Uterus (tissue), 4 donors: ENCODE results near the gene PLD2. TPM values are rescaled to one million over a fixed set of nuclear protein-coding genes. Genes with fewer than 3 reads are reported as not detected.
"Not testable (repeated sequence)": the region's sequence is repeated elsewhere in the genome, so short reads cannot be mapped to it uniquely, and the experiment has no call there.

Source experiments
- DNase-seq, 2 donors: peaks; one replicate each; pipeline ENCODE4 v3.0.0-alpha.2; 2019 to 2020
- H3K27ac ChIP-seq, 2 donors: fragments of 200-600 bp; sonication (generic); 1 replicate in 1 of 2; 2 replicates in 1 of 2; pipeline ENCODE4 v1.5.1; 2016 to 2018
- H3K27me3 ChIP-seq, 2 donors: fragments of 200-600 bp; sonication (generic); one replicate each; pipeline ENCODE4 v1.5.1; 2018 to 2019; ENCODE audit warnings: control low read depth in 1 of 2
- H3K36me3 ChIP-seq, 2 donors: fragments of 200-600 bp; sonication (generic); one replicate each; pipeline ENCODE4 v1.5.1; 2019; ENCODE audit warnings: control low read depth in 1 of 2
- H3K4me1 ChIP-seq, 2 donors: fragments of 200-600 bp; sonication (generic); one replicate each; pipeline ENCODE4 v1.5.1; 2018 to 2019; ENCODE audit warnings: control low read depth in 1 of 2
- H3K4me3 ChIP-seq, 2 donors: fragments of 200-600 bp; sonication (generic); 1 replicate in 1 of 2; 2 replicates in 1 of 2; pipeline ENCODE4 v1.5.1; 2018 to 2019; ENCODE audit warnings: mild to moderate bottlenecking in 1 of 2
- H3K9me3 ChIP-seq, 2 donors: fragments of 200-600 bp; sonication (generic); one replicate each; pipeline ENCODE4 v1.5.1; 2019; ENCODE audit warnings: control low read depth in 1 of 2
- POLR2A ChIP-seq, 2 donors: fragments of 450-650 bp; IDR thresholded peaks; one replicate each; pipeline ENCODE4 v1.6.1; 2016; ENCODE audit warnings: antibody characterized with exemption in 2 of 2, mild to moderate bottlenecking in 1 of 2, moderate library complexity in 1 of 2
- intact Hi-C: fragments of 100-400 bp; cut with DNase I; formaldehyde crosslinking; loops from one replicate; pipeline ENCODE4 v1.15.1; 2023; ENCODE audit warnings: low total_unique reads
- total RNA-seq, 4 donors: library from RNA; depleted of rRNA in 3 of 4; stranded (reverse); fragments of >200 nt in 3 of 4; gene quantifications; one replicate each; pipeline versions ENCODE4 v1.1.0 to v1.2.4, GENCODE V29; 2014 to 2023
- TF ChIP-seq, protein P1 (sequence below), 4 experiments: fragments of 200-600 bp in 2 of 4; fragments of 450-650 bp in 2 of 4; sonication (generic) in 2 of 4; IDR thresholded peaks; one replicate each; pipeline ENCODE4 v1.5.1; 2016 to 2019; ENCODE audit warnings: antibody characterized with exemption in 4 of 4, mild to moderate bottlenecking in 2 of 4, moderate library complexity in 1 of 4
- donor health status: DM: yes; HTN: yes; CAD: no.

The PLD2 gene
- total RNA-seq, 4 donors from 2014 or later = 10.0 to 54.3 (median 25.1) TPM

DNA sequence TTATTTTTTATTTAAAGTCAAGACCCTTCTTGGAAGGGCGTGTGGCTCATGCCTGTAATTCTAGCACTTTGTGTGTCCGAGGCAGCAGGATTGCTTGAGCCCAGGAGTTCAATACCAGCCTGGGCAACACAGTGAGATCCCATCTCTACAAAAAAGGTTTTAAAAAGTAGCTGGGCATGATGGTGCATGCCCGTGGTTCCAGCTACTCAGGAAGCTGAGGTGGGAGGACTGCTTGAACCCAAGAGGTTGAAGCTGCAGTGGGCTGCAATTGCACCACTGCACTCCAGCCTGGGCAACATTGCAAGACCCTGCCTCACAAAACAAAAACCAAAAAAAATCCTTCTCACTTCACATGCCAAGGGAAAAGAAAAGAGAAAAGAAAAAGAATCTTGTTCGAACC is 55.8 kb downstream of the PLD2 start:
- no peaks in the 10 kb centered on the region for H3K36me3 ChIP-seq
- no peak overlapping the region for H3K4me3 ChIP-seq
- no peaks in the 10 kb centered on the region for H3K27me3 ChIP-seq
- no peaks in the 10 kb centered on the region for H3K9me3 ChIP-seq
- intact Hi-C loops = no loop called here
- no peak for TF ChIP-seq POLR2A (IDR thresholded peaks at IDR 0.05)
- TF ChIP-seq, protein P1, sequence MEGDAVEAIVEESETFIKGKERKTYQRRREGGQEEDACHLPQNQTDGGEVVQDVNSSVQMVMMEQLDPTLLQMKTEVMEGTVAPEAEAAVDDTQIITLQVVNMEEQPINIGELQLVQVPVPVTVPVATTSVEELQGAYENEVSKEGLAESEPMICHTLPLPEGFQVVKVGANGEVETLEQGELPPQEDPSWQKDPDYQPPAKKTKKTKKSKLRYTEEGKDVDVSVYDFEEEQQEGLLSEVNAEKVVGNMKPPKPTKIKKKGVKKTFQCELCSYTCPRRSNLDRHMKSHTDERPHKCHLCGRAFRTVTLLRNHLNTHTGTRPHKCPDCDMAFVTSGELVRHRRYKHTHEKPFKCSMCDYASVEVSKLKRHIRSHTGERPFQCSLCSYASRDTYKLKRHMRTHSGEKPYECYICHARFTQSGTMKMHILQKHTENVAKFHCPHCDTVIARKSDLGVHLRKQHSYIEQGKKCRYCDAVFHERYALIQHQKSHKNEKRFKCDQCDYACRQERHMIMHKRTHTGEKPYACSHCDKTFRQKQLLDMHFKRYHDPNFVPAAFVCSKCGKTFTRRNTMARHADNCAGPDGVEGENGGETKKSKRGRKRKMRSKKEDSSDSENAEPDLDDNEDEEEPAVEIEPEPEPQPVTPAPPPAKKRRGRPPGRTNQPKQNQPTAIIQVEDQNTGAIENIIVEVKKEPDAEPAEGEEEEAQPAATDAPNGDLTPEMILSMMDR (IDR thresholded peaks at IDR 0.05) = no peak
- no peak for DNase-seq
- no peaks in the 10 kb centered on the region for H3K4me1 ChIP-seq
- H3K27ac ChIP-seq = no peak overlapping the region

DNA sequence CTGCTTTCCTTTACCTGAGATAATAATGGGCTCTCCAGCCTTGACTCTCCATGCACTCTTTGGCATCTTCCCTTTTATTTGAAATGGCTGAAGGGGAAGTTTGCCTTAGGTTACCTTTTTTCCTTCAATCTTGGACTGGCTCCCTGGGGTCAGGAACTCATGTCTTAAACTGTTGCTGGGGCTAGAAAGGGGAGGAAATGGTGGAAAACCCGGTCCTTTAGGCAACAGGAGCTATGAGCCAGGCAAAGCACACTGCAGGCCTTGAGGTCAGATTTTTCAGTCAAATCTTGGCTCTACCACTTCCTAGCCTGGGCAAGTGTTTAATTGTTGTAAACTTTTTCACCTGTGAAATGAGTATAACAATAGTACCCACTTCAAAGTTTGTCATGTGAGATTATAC is 56.4 kb downstream of the PLD2 start:
- H3K4me1 ChIP-seq = no peaks in the 10 kb centered on the region
- H3K36me3 ChIP-seq = no peaks in the 10 kb centered on the region
- H3K4me3 ChIP-seq = no peak overlapping the region
- H3K9me3 ChIP-seq = no peaks in the 10 kb centered on the region
- no peaks in the 10 kb centered on the region for H3K27me3 ChIP-seq
- intact Hi-C loops = no loop called here
- no peak for DNase-seq
- H3K27ac ChIP-seq = no peak overlapping the region
- TF ChIP-seq, protein P1 (IDR thresholded peaks at IDR 0.05) = no peak
- no peak for TF ChIP-seq POLR2A (IDR thresholded peaks at IDR 0.05)

DNA sequence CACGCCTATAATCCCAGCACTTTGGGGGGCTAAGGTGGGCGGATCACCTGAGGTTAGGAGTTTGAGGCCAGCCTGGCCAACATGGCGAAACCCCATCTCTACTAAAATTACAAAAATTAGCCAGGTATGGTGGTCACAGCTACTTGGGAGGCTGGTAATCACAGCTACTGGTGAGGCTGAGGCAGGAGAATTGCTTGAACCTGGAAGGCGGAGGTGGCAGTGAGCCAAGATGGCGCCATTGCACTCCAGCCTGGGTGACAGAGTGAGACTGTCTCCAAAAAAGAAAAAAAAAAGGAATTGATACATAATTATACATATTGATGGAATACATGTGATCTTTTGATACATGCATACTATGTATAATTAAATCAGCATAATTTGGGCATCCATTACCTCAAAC is 60.6 kb downstream of the PLD2 start:
- H3K4me3 ChIP-seq, H3K27ac ChIP-seq, H3K4me1 ChIP-seq, H3K9me3 ChIP-seq, H3K27me3 ChIP-seq, intact Hi-C loops, H3K36me3 ChIP-seq, DNase-seq: not testable (repeated sequence)

DNA sequence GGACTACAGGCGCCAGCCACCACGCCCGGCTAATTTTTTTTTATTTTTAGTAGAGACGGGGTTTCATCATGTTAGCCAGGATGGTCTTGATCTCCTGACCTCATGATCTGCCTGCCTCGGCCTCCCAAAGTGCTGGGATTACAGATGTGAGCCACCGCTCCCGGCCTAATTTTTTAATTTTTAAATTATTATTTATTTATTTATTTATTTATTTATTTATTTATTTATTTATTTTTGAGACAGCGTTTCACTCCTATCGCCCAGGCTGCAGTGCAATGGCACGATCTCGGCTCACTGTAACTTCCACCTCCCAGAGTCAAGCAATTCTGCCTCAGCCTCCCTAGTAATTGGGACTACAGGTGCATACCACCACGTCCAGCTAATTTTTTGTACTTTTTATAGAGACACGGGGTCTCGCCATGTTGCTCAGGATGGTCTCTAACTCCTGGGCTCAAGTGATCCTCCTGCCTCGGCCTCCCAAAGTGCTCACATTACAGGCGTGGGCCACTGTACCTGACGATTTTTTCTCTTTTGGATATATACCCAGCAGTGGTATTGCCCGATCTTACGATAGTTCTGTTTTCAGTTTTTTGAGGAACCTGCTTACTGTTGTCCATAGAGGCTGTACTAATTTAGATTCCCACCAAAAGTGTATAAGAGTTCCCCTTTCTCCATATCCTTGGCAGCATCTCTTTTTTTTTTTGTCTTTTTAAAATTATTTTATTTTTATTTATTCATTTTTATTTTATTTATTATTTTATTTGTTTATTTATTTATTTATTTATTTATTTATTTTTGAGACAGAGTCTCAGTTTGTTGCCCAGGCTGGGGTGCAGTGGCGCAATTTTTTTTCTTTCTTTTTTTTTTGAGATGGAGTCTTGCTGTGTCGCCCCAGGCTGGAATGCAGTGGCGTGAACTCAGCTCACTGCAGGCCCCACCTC is 62.4 kb downstream of the PLD2 start:
- DNase-seq, H3K4me3 ChIP-seq, intact Hi-C loops, H3K4me1 ChIP-seq, H3K27ac ChIP-seq, H3K36me3 ChIP-seq, H3K27me3 ChIP-seq, H3K9me3 ChIP-seq: not testable (repeated sequence)

DNA sequence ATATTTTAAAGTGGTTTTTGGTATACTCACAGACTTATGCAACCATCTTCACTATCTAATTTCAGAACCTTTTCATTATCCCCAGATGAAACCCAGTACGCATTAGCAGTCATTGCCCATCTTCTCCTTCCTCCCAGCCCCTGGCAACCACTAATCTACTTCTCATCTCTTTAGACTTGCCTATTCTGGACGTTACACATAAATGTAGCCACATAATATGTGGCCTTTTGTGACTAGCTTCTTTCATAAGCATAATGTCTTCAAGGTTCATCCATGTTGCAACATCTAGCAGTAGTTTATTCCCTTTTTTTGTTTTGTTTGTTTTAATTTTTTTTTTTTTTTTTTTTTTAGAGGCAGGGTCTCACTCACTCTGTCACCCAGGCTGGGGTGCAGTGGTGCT is 63.9 kb downstream of the PLD2 start:
- no peak for DNase-seq
- no peak for TF ChIP-seq POLR2A (IDR thresholded peaks at IDR 0.05)
- TF ChIP-seq, protein P1 (IDR thresholded peaks at IDR 0.05) = no peak
- Histone ChIP-seq H3K4me3 (no peak overlapping the region), H3K9me3 (no peaks in the 10 kb centered on the region), H3K4me1 (no peaks in the 10 kb centered on the region), H3K27me3 (no peaks in the 10 kb centered on the region), H3K36me3 (no peaks in the 10 kb centered on the region), H3K27ac (no peak overlapping the region)
- intact Hi-C loops = no loop called here

DNA sequence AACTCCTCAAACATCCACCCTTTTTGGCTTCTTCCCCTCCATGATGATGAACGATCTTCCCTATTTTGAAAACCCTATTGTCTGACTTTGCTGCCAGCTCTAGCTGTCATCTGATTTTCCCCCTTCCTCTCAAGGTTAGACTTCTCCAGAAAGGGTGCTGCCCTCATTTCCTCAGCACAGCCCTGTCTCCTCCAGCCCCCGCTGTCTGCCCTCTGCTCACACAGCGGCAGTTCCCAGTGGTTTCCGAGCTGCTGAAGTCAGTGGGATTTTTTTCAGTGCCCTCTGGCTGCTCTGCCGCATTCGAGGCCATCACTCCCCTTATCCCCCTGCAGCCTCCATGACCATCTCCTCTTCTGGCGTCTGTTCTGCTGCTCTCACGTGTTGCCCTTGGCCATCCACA is 65.8 kb downstream of the PLD2 start:
- TF ChIP-seq POLR2A (IDR thresholded peaks at IDR 0.05) = no peak
- TF ChIP-seq, protein P1 (IDR thresholded peaks at IDR 0.05) = no peak
- intact Hi-C loops = no loop called here
- no peaks in the 10 kb centered on the region for H3K27me3 ChIP-seq
- no peaks in the 10 kb centered on the region for H3K36me3 ChIP-seq
- DNase-seq = no peak
- no peaks in the 10 kb centered on the region for H3K9me3 ChIP-seq
- no peak overlapping the region for H3K27ac ChIP-seq
- H3K4me3 ChIP-seq = no peak overlapping the region
- H3K4me1 ChIP-seq = no peaks in the 10 kb centered on the region

Other genes with a start within 250 kb of the PLD2 start
- 1 to 10 TPM in 1 of 4 donors, under 1 TPM in 2, not detected in 1; 0.21 to 4.4 (median 0.29) TPM for gene GGT6, start 246.6 kb upstream of the PLD2 start, total RNA-seq
- gene SMTNL2, start 222.6 kb upstream of the PLD2 start, total RNA-seq = 10 to 100 TPM in 1 of 4 donors, 1 to 10 TPM in 2, not detected in 1; 5.7 to 12.0 (median 6.8) TPM
- gene ALOX15, start 165.5 kb upstream of the PLD2 start, total RNA-seq = 1 to 10 TPM in 1 of 4 donors, under 1 TPM in 1, not detected in 2; 0.24 to 2.9 TPM
- 10 to 100 TPM in 3 of 4 donors, 1 to 10 TPM in 1; 7.4 to 56.8 (median 35.8) TPM for gene PELP1, start 103.0 kb upstream of the PLD2 start, total RNA-seq
- 10 to 100 TPM; 11.6 to 48.5 (median 40.8) TPM for gene ARRB2, start 96.5 kb upstream of the PLD2 start, total RNA-seq
- gene MED11, start 75.7 kb upstream of the PLD2 start, total RNA-seq = 100 to 1,000 TPM in 1 of 4 donors, 10 to 100 TPM in 2, 1 to 10 TPM in 1; 2.9 to 209 (median 14.0) TPM
- under 1 TPM in 2 of 4 donors, not detected in 2; 0.58 to 0.69 TPM for gene ZMYND15, start 67.3 kb upstream of the PLD2 start, total RNA-seq
- gene CXCL16, start 67.2 kb upstream of the PLD2 start, total RNA-seq = 1 to 10 TPM; 1.0 to 9.1 (median 7.1) TPM
- not detected for gene TM4SF5, start 35.3 kb upstream of the PLD2 start, total RNA-seq
- 1 to 10 TPM in 2 of 4 donors, not detected in 2; 1.3 to 2.2 TPM for gene VMO1, start 20.8 kb upstream of the PLD2 start, total RNA-seq
- gene GLTPD2, start 18.2 kb upstream of the PLD2 start, total RNA-seq = not detected
- 10 to 100 TPM; 64.9 to 99.7 (median 87.3) TPM for gene PSMB6, start 11.0 kb upstream of the PLD2 start, total RNA-seq
- gene MINK1, start 26.2 kb downstream of the PLD2 start, total RNA-seq = 10 to 100 TPM; 17.9 to 99.2 (median 27.9) TPM
- gene C17orf107, start 92.4 kb downstream of the PLD2 start, total RNA-seq = 1 to 10 TPM in 3 of 4 donors, not detected in 1; 2.9 to 6.6 (median 3.5) TPM
- gene CHRNE, start 95.9 kb downstream of the PLD2 start, total RNA-seq = under 1 TPM in 2 of 4 donors, not detected in 2; 0.79 to 0.83 TPM
- gene GP1BA, start 125.1 kb downstream of the PLD2 start, total RNA-seq = not detected
- 10 to 100 TPM in 3 of 4 donors, 1 to 10 TPM in 1; 9.5 to 58.2 (median 42.9) TPM for gene SLC25A11, start 132.9 kb downstream of the PLD2 start, total RNA-seq
- gene RNF167, start 133.1 kb downstream of the PLD2 start, total RNA-seq = 100 to 1,000 TPM in 1 of 4 donors, 10 to 100 TPM in 3; 14.8 to 100 (median 53.1) TPM
- 100 to 1,000 TPM; 170 to 396 (median 304) TPM for gene PFN1, start 141.4 kb downstream of the PLD2 start, total RNA-seq
- 1 to 10 TPM in 3 of 4 donors, not detected in 1; 2.8 to 3.7 (median 3.6) TPM for gene ENO3, start 144.0 kb downstream of the PLD2 start, total RNA-seq
- gene SPAG7, start 160.7 kb downstream of the PLD2 start, total RNA-seq = 10 to 100 TPM; 18.4 to 58.3 (median 34.0) TPM
- gene CAMTA2, start 180.5 kb downstream of the PLD2 start, total RNA-seq = 10 to 100 TPM in 3 of 4 donors, 1 to 10 TPM in 1; 7.3 to 80.8 (median 12.7) TPM
- gene INCA1, start 190.4 kb downstream of the PLD2 start, total RNA-seq = 1 to 10 TPM in 1 of 4 donors, not detected in 3; 3.4 TPM
- gene KIF1C, start 190.8 kb downstream of the PLD2 start, total RNA-seq = 100 to 1,000 TPM in 1 of 4 donors, 10 to 100 TPM in 3; 22.9 to 140 (median 30.5) TPM
- under 1 TPM in 1 of 4 donors, not detected in 3; 0.55 TPM for gene SLC52A1, start 228.3 kb downstream of the PLD2 start, total RNA-seq